LNCAP (cell line): Measurements from ENCODE around the gene MEGF9.

Source experiments
- CTCF ChIP-seq: fragments of 450-650 bp; IDR thresholded peaks from 2 replicates; pipeline ENCODE4 v1.5.1; 2017; ENCODE audit warnings: mild to moderate bottlenecking

Gene MEGF9

DNA sequence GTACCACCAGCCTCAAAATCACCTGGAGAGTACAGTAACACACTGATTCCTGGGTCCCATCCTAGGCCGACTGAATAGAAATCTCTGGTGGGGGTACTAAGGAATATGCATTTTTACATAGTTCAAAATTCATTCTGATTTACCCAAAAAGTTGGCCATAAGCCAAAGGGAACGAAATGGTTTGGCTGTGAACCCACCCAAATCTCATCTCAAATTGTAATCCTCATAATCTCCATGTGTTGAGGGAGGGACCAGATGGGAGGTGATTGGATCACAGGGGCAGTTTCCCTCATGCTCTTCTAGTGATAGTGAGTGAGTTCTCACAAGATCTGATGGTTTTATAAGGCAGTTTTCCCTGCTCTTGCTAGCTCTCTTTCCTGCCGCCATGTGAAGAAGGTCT lies 31.1 kb downstream of the MEGF9 start:
- no peak for TF ChIP-seq CTCF

GRCh38 chr9:120681121-120681520 lies 33.1 kb downstream of the MEGF9 start:
- no peak for TF ChIP-seq CTCF

DNA sequence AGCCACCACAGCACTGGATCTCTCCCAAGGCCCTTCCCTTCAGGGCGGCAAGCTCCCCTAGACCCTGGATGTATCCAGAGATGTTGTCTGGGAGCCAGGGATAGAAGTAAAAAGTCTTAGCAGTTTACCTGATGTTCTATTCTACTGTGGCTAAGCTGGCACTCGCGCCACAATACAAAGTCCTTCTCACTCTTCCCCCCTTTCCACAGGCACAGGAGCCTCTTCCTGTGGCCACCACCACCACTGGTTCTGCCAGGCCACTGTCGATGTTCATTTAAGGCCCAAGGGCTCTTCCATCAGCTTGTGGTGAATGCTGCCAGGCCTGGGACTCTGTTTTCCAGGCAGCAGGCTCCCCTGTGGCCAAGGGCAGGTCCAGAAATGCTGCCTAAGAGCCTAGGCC lies 33.7 kb downstream of the MEGF9 start:
- TF ChIP-seq CTCF = no peak

DNA sequence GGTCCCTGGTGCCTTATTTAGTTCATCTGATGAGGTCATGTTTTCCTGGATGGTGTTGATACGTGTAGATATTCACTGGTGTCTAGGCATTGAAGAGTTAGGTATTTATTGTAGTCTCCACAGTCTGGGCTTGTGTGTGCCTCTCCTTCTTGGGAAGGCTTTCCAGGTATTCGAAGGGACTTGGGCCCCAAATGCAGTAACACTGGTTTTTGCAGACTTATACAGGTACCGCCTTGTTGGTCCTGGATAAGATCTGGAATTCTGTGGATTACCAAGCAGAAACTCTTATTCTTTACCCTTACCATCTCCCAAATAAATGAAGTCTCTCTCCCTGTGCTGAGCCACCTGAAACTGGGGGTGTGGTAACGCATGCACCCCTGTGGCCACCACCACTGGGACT lies 34.1 kb downstream of the MEGF9 start:
- TF ChIP-seq CTCF = no peak

GRCh38 chr9:120677965-120678364 lies 36.3 kb downstream of the MEGF9 start:
- TF ChIP-seq CTCF = no peak

DNA sequence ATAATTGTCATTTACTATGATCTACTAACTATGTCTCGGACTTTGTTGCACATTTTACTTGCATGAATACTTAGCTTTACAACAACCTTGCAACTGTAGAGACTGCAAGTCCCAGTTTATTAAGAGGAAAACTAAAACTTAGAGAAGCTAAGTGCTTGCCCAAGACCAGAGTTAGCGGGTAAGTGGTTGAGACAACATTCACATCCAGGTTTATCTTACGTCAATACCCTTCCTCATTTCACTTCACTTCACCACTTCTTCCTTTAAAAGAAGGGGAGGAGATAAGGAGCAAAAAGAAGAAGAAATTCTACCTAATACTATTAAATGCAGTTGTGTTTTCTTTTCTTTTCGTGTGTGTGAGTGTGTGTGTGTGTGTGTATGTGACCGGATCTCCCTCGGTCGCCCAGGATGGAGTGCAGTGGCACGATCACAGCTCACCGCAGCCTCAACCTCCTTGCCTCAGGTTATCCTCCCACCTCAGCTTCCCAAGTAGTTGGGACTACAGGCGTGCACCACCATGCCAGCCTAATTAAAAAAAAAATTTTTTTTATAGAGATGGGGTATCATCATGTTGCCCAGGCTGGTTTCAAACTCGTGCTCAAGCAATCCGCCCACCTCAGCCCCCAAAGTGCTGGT lies 37.4 kb downstream of the MEGF9 start:
- TF ChIP-seq CTCF = no peak

DNA sequence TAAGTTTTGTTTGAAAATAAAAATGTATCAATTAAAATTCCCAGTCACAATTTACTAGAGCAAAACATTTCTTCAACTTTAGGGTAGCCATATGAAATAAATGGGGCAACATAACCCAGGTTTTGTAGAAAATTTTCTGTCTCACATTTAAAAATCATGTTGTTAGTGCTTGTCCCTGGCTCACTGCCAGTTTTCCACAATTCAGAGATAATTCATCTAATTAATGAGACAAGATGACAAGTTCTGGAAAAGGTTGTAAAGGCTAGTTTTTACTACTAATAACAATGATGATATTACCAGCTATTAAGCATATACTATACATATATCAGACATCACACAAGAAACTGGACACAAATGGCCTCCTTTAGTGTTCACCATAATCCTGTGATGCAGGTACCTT lies 45.9 kb downstream of the MEGF9 start:
- TF ChIP-seq CTCF = no peak

DNA sequence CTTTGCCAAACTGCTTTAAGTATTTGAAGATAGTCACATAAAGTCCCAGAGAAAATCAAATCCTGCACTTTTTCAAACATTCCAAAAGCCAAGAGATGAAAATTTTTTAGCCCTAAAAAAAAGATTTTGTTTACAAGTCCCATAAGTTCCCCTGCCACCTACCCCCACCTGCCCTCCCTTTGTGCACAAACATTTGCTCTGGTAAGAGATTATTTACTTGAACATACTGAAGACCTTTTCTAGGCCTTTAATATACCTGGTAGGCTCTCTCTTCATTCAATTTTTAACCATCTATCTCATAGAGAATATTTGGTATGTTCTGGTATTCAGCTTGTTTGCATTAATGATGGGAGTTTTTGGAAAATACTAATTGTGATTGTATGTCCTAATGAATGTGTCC lies 50.3 kb downstream of the MEGF9 start:
- no peak for TF ChIP-seq CTCF
